HL-60/S4 (cell line): Measurements from ENCODE around the gene BEST4.

ENCODE experiments used
- in situ Hi-C: fragments of 300-500 bp; cut with MboI; formaldehyde crosslinking; loops from 2 replicates; pipeline ENCODE4 v1.14.3; 2022; ENCODE audit warnings: low sequenced_read_pairs

The BEST4 gene

GRCh38 chr1:44819608-44820327 is 31.8 kb upstream of the BEST4 start:
- in situ Hi-C loops, result loop anchor here (10.0 kb wide), 1 partner anchor 675 kb away; the partner anchor contains the start of gene TESK2

GRCh38 chr1:44819196-44819607 is 31.2 kb upstream of the BEST4 start:
- in situ Hi-C loops, result loop anchor here (10.0 kb wide), 1 partner anchor 676 kb away; the partner anchor contains the start of gene TESK2

GRCh38 chr1:44817771-44818495 is 30.0 kb upstream of the BEST4 start:
- in situ Hi-C loops, result loop anchor here (10.0 kb wide), 1 partner anchor 677 kb away; the partner anchor contains the start of gene TESK2

GRCh38 chr1:44817307-44817706 is 29.3 kb upstream of the BEST4 start:
- in situ Hi-C loops, result loop anchor here (10.0 kb wide), 1 partner anchor 677 kb away; the partner anchor contains the start of gene TESK2

- in situ Hi-C loops, result loop anchor here (10.0 kb wide), 1 partner anchor 679 kb away; the partner anchor contains the start of gene TESK2
Observed at GRCh38 chr1:44815926-44816325, 28.0 kb upstream of the BEST4 start.

- in situ Hi-C loops, result loop anchor here (10.0 kb wide), 1 partner anchor 682 kb away; the partner anchor contains the start of gene TESK2
Observed at GRCh38 chr1:44812822-44813543, 25.0 kb upstream of the BEST4 start.

GRCh38 chr1:44811234-44811633 is 23.3 kb upstream of the BEST4 start:
- in situ Hi-C loops, result loop anchor here (10.0 kb wide), 1 partner anchor 684 kb away; the partner anchor contains the start of gene TESK2

GRCh38 chr1:44810762-44811105 is 22.8 kb upstream of the BEST4 start:
- in situ Hi-C loops, result loop anchor here (10.0 kb wide), 1 partner anchor 684 kb away; the partner anchor contains the start of gene TESK2

- in situ Hi-C loops, result loop anchor here (10.0 kb wide), 1 partner anchor 685 kb away; the partner anchor contains the start of gene TESK2
Observed at GRCh38 chr1:44810101-44810761, 22.3 kb upstream of the BEST4 start.

- in situ Hi-C loops, result no loop called here
Observed at GRCh38 chr1:44808938-44809917, 21.3 kb upstream of the BEST4 start.

GRCh38 chr1:44808063-44808937 is 20.3 kb upstream of the BEST4 start, which contains the start of gene BTBD19:
TSS of gene BTBD19 (plus strand) at chr1:44808523. CDS start at chr1:44808821, 298 bp downstream.
- in situ Hi-C loops, result no loop called here

- in situ Hi-C loops, result no loop called here
Observed at GRCh38 chr1:44807364-44808062, 19.5 kb upstream of the BEST4 start.

GRCh38 chr1:44806704-44807363 is 18.9 kb upstream of the BEST4 start, which contains the start of gene DYNLT4:
TSS of gene DYNLT4 (minus strand) at chr1:44807351. CDS start at chr1:44806668, 683 bp downstream.
- in situ Hi-C loops, result no loop called here

- in situ Hi-C loops, result no loop called here
Observed at GRCh38 chr1:44806025-44806703, 18.2 kb upstream of the BEST4 start.

- in situ Hi-C loops, result no loop called here
Observed at GRCh38 chr1:44805311-44806024, 17.5 kb upstream of the BEST4 start.
